NCI-H2227 (cell line): ENCODE results near the gene COLQ.
"Not testable (repeated sequence)": the region's sequence is repeated elsewhere in the genome, so short reads cannot be mapped to it uniquely, and the experiment has no call there.

ENCODE experiments used
- DNase-seq: peaks from one replicate; lab custom pipeline; 2025; ENCODE audit not compliant: unreplicated experiment; lab: John Stamatoyannopoulos, UW

Gene COLQ

GRCh38 chr3:15521573-15521965 is at the start of gene COLQ:
TSS of gene COLQ (minus strand) at chr3:15521706. CDS start at chr3:15521625, 81 bp downstream.
- no peak for DNase-seq

GRCh38 chr3:15563190-15563589 is 41.7 kb upstream of the COLQ start:
- DNase-seq, result no peak

GRCh38 chr3:15562560-15562959 is 41.1 kb upstream of the COLQ start:
- no peak for DNase-seq

- no peak for DNase-seq
These were observed 37.1 kb upstream of the COLQ start for GRCh38 chr3:15558581-15558980.

- DNase-seq, result peak; percentile 80
These were observed 36.0 kb upstream of the COLQ start for GRCh38 chr3:15557511-15557946.

- no peak for DNase-seq
These were observed 35.0 kb upstream of the COLQ start for GRCh38 chr3:15556512-15556911.

- no peak for DNase-seq
These were observed 32.2 kb upstream of the COLQ start for GRCh38 chr3:15553749-15554148.

GRCh38 chr3:15551902-15552301 is 30.4 kb upstream of the COLQ start:
- no peak for DNase-seq

- no peak for DNase-seq
These were observed 28.3 kb upstream of the COLQ start for GRCh38 chr3:15549846-15550245.

GRCh38 chr3:15542614-15543013 is 21.1 kb upstream of the COLQ start:
- DNase-seq, result no peak

GRCh38 chr3:15541371-15541770 is 19.9 kb upstream of the COLQ start:
- DNase-seq, result no peak

- DNase-seq, result no peak
These were observed 17.6 kb upstream of the COLQ start for GRCh38 chr3:15539066-15539465.

GRCh38 chr3:15538345-15538744 is 16.8 kb upstream of the COLQ start:
- no peak for DNase-seq

- DNase-seq, result no peak
These were observed 15.3 kb upstream of the COLQ start for GRCh38 chr3:15536856-15537255.

GRCh38 chr3:15535732-15536131 is 14.2 kb upstream of the COLQ start:
- DNase-seq, result no peak

GRCh38 chr3:15532614-15533013 is 11.1 kb upstream of the COLQ start:
- DNase-seq, result not testable (repeated sequence)

GRCh38 chr3:15531346-15531745 is 9.8 kb upstream of the COLQ start:
- DNase-seq, result no peak

- DNase-seq, result no peak
These were observed 7.5 kb upstream of the COLQ start for GRCh38 chr3:15528854-15529537.

GRCh38 chr3:15527031-15527459 is 5.5 kb upstream of the COLQ start:
- DNase-seq, result no peak

- no peak for DNase-seq
These were observed 4.3 kb upstream of the COLQ start for GRCh38 chr3:15525790-15526189.

GRCh38 chr3:15523660-15524417 is 2.3 kb upstream of the COLQ start:
- DNase-seq, result no peak

- DNase-seq, result no peak
These were observed 510 bp upstream of the COLQ start for GRCh38 chr3:15522016-15522415.
